Breast epithelium (tissue), 3 donors: ENCODE data around the gene CNTNAP5.

ENCODE experiments used
- CTCF ChIP-seq, 3 donors: fragments of 450-650 bp; IDR thresholded peaks; one replicate each; pipeline ENCODE4 v1.5.1; 2016 to 2017; ENCODE audit warnings: antibody characterized with exemption in 3 of 3, mild to moderate bottlenecking in 3 of 3, moderate library complexity in 3 of 3
- POLR2A ChIP-seq: fragments of 450-650 bp; IDR thresholded peaks from one replicate; pipeline ENCODE4 v1.6.1; 2016; ENCODE audit warnings: antibody characterized with exemption, mild to moderate bottlenecking, moderate library complexity
- POLR2AphosphoS5 ChIP-seq, 3 donors: sonication (generic); formaldehyde crosslinking; IDR thresholded peaks; one replicate each; pipeline ENCODE4 v1.6.1; 2017; ENCODE audit warnings: antibody characterized with exemption in 3 of 3

- TF ChIP-seq POLR2A (no peak), CTCF (IDR thresholded peaks at IDR 0.05) (no peak), POLR2AphosphoS5 (IDR thresholded peaks at IDR 0.05) (no peak)
Measured at GRCh38 chr2:124919296-124919695, 894.2 kb downstream of the CNTNAP5 start.
